ENCODE results near the gene MRPS33.
A peak's percentile ranks its signal among the peaks of the same experiment; 100 is the strongest.

Gene MRPS33

DNA sequence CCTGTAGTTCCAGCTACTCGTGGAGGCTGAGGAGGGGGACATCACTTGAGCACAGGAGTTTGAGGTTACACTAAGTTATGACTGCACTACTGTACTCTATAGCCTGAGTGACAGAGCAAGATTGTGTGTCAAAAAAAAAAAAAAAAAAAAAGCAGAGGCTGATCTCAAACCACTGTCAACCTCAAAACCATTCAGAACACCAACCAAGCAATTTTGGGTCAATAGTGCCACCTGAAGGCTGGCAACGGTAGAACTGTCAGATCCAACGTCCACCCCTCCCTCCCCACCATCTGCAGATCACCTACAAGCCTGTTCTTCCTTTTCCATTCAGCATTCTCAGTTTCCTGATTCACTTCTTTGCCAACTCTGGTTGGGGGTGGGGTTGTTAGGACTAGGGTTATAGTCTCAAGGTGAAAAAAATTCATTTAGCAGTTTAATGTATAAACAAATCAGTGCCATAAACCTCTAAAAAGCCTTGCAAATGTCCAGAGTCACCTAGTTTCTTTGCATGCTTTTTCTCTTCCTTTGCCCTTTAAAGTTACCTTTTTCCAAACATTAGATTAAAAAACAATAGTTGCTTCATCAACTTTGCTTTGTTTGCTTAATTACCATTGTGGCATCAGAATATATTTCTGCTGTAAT, 2.6 kb downstream of the MRPS33 start (continued):
- TF ChIP-seq, protein P1, sequence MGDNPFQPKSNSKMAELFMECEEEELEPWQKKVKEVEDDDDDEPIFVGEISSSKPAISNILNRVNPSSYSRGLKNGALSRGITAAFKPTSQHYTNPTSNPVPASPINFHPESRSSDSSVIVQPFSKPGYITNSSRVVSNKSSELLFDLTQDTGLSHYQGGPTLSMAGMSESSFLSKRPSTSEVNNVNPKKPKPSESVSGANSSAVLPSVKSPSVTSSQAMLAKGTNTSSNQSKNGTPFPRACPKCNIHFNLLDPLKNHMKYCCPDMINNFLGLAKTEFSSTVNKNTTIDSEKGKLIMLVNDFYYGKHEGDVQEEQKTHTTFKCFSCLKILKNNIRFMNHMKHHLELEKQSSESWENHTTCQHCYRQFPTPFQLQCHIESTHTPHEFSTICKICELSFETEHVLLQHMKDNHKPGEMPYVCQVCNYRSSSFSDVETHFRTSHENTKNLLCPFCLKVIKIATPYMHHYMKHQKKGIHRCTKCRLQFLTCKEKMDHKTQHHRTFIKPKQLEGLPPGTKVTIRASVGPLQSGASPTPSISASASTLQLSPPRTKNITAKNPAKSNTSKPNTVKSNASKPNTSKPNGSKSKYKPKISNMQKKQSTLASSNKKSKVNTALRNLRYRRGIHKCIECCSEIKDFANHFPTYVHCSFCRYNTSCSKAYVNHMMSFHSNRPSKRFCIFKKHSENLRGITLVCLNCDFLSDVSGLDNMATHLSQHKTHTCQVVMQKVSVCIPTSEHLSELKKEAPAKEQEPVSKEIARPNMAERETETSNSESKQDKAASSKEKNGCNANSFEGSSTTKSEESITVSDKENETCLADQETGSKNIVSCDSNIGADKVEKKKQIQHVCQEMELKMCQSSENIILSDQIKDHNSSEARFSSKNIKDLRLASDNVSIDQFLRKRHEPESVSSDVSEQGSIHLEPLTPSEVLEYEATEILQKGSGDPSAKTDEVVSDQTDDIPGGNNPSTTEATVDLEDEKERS (tag by site-specific recombination; IDR thresholded peaks at IDR 0.05): no peak
- TF ChIP-seq ZNF548 (tag by site-specific recombination; IDR thresholded peaks at IDR 0.05) (no peak), ZNF302 (tag by site-specific recombination; IDR thresholded peaks at IDR 0.05; ENCODE audit: low read depth) (no peak), SALL2 (tag by site-specific recombination; IDR thresholded peaks at IDR 0.05; ENCODE audit: borderline replicate concordance) (no peak), CTCF (tag by site-specific recombination; IDR thresholded peaks at IDR 0.05) (peak; percentile 84; the same call in 1 of the 2 replicates), ZBTB17 (tag by site-specific recombination; IDR thresholded peaks at IDR 0.05) (peak; percentile 81), OSR2 (tag by site-specific recombination; IDR thresholded peaks at IDR 0.05) (no peak), ZSCAN30 (tag by site-specific recombination; IDR thresholded peaks at IDR 0.05) (no peak), ZNF654 (tag by site-specific recombination; IDR thresholded peaks at IDR 0.05; ENCODE audit: low read depth) (peak; percentile 90), ZNF76 (tag by site-specific recombination; IDR thresholded peaks at IDR 0.05; ENCODE audit: borderline replicate concordance, low read depth) (0 out of 2 replicates have a peak, but pooled peaks have one; percentile 23), ZFHX2 (tag by site-specific recombination; conservative IDR thresholded peaks at IDR 0.05) (no peak), EGR2 (tag by site-specific recombination; IDR thresholded peaks at IDR 0.05; ENCODE audit: low read depth) (no peak), ZNF677 (tag by site-specific recombination; IDR thresholded peaks at IDR 0.05) (no peak), ZNF660 (tag by site-specific recombination; IDR thresholded peaks at IDR 0.05) (peak; percentile 52; the same call in 1 of the 2 replicates)

- no peaks in the 10 kb centered on the region; the same call in 1 of the 2 replicates for H3K4me1 ChIP-seq (ENCODE audit: control insufficient read depth, insufficient read depth, low read length)
- H3K36me3 ChIP-seq (ENCODE audit: control insufficient read depth in 2 of 2, insufficient read depth in 1 of 2, low read length in 2 of 2): peaks cover 0 to 41% of the 10 kb centered on the region in 2 experiments; a peak in 2 of 3 replicates
- POLR2A ChIA-PET: interaction anchor here (1.1 kb wide), 1 partner anchor 61 kb away, joined by 3 read pairs; no protein-coding TSS in a partner anchor
Observed at GRCh38 chr7:141011443-141011842, 3.3 kb downstream of the MRPS33 start.

More at GRCh38 chr7:141011443-141011842, 3.3 kb downstream of the MRPS33 start:
- H3K4me3 ChIP-seq (ENCODE audit: low read depth, low read length): no peak overlapping the region
- H3K27ac ChIP-seq (ENCODE audit: extremely low read depth, low read depth, low read length): no peak overlapping the region
- CTCF ChIA-PET: interaction anchor here (0.5 to 3.3 kb wide), 18 partner anchors 15 to 623 kb away, joined by 3 to 34 read pairs (median 4); no protein-coding TSS in a partner anchor
- H3K9me3 ChIP-seq (ENCODE audit: control insufficient read depth, insufficient read depth, low read depth, low read length): no peaks in the 10 kb centered on the region
- TF ChIP-seq ZNF670 (tag by site-specific recombination; IDR thresholded peaks at IDR 0.05; ENCODE audit: low read depth) (no peak), ZNF239 (tag by site-specific recombination; IDR thresholded peaks at IDR 0.05) (no peak), ZNF416 (tag by site-specific recombination; IDR thresholded peaks at IDR 0.05) (no peak), ZNF707 (tag by site-specific recombination; IDR thresholded peaks at IDR 0.05) (no peak), ZNF398 (tag by site-specific recombination; IDR thresholded peaks at IDR 0.05) (no peak), ZNF571 (tag by site-specific recombination; IDR thresholded peaks at IDR 0.05) (no peak), ZNF223 (tag by site-specific recombination; IDR thresholded peaks at IDR 0.05) (no peak), ZNF48 (tag by site-specific recombination; IDR thresholded peaks at IDR 0.05) (no peak), ZNF26 (tag by site-specific recombination; IDR thresholded peaks at IDR 0.05) (no peak)
- TF ChIP-seq, protein P2, sequence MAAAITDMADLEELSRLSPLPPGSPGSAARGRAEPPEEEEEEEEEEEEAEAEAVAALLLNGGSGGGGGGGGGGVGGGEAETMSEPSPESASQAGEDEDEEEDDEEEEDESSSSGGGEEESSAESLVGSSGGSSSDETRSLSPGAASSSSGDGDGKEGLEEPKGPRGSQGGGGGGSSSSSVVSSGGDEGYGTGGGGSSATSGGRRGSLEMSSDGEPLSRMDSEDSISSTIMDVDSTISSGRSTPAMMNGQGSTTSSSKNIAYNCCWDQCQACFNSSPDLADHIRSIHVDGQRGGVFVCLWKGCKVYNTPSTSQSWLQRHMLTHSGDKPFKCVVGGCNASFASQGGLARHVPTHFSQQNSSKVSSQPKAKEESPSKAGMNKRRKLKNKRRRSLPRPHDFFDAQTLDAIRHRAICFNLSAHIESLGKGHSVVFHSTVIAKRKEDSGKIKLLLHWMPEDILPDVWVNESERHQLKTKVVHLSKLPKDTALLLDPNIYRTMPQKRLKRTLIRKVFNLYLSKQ (tag by site-specific recombination; IDR thresholded peaks at IDR 0.05; ENCODE audit: borderline replicate concordance): no peak
